ENCODE data around the gene ARL13B.
"Not testable (repeated sequence)": the region's sequence is repeated elsewhere in the genome, so short reads cannot be mapped to it uniquely, and the experiment has no call there.

ARL13B gene

DNA sequence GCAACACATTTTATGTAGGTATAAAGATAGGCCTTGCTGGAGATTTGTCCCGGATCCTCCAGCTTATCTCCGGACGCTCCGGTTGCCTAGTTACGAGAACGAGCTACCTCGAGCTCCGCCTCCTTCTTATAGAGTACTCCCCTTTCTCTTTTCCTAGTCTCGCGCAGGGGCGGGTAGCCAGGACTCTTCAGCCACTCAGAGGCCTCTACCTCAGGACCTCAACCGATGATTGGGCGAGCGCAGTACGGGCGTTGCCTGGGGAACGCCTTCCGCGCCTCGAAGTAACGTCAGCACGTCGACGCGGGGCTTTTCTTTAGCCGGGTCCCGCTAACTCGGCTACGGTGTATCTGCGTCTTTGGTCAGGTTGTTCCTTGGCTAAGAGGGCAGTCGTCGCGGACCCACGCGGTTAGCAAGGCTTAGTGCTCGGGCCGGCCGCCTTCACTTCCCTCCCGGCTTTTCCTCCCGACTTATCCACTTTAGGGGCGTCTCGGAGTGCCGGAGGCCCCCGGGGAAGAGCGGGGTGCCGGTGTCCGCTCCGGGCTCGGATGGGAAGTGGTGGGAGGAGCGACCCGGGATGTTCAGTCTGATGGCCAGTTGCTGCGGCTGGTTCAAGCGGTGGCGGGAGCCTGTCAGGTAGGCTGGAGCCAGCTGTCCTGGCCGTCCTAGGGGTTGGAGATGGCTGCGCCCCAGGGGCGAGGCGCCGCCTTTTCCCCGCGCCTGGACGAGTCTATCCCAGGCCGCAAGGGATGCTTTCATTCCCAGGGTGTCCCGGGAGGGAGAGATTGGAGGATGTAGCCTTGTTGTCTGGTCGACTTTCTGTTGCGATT is at the start of gene ARL13B:
Gene ARL13B (plus strand): TSS at position 306 of the 827 bp plus-strand sequence. CDS start 269 bp downstream, at position 575.
- peak; percentile 96 for DNase-seq (ENCODE audit: low spot score)

DNA sequence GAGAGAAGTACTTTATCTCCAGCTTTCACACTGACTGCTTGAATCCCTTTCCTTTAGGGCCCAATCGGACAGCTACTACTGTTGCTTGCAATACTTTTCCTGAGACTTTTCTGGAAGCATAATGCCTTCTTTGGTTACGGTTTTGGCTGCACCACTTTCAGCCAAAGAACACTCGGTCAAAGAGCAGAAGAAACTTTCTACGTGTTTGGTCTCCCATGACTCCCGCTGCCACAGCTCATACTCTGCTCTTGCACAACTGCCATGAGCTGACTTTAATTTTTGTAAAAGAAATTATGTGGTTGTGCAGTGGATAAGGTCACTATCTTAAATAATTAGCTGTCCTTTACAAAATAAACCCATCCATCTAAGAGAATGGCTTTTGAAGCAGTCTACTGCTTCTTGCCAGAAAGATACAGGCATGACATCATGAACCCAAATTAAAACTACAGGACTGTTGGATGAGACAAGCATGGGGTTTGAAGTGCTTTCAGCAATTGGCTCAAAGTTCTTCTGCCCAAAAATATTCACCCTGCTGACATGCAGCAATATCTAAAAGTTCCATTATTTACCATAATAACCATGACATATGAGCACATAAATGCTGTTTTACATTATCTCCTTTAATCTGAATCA is 48.2 kb upstream of the ARL13B start:
- no peak for DNase-seq (ENCODE audit: low spot score)

DNA sequence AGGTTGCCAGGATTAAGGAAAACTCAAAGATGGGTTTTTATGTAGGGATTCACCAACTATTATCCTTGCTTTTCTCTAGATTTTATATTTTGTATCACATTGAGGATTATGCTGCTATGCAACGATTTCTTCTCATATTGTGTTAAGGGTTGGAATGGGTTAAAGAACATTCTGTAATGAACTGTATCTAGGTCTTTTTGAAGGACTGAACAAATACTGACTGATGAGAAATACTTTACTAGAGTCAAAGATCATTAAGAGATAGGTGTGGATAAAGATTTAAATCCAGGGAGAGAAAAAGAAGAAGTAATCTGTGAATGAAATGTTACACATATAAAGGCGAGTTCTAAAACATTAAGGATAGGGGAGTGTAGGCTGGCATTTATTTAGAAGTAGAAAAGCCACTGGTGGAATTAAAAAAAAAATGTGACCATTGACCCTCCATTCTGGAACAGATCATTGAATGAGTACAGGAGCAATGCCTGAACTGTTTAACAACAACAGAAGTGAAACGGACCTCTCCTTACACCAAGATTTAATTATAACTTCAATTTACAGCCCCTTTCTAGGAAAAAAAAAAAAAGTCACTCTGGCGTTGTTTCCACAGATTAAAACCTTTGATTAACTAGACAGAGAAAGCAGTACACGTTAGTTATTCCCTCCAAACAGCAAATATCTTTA is 45.4 kb upstream of the ARL13B start:
- no peak for DNase-seq (ENCODE audit: low spot score)

DNA sequence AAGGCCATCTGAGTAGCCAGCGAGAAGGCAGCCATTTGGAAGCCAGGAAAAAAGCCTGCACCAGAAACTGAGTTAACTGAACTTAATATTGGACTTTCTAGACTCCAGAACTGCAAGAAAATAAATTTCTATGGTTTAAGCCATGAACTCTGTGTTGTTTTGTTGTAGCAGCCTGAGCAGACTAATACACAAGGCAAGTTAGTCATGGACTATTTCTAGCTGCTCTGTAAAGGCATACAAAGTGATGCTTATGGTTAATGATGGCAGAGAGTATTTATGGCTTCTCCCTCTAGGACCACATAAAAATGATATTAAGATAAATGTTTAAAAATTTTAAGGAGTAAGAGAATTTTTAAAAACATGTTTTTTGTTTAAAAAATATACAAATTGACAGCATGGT is 43.4 kb upstream of the ARL13B start:
- no peak for DNase-seq (ENCODE audit: low spot score)

DNA sequence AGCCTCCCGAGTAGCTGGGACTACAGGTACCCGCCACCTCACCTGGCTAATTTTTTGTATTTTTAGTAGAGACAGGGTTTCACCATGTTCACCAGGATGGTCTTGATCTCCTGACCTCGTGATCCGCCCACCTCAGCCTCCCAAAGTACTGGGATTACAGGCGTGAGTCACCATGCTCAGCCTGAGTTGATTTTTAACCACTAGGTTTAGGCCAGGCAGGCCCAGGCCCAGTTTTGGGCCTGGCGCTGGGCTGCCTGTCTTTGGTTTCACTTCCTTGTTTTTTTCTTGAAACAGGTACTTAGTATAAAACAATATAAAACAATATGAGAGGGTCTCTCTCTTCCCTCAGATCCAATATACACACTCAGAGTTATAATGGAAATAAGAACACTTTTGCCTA is 42.5 kb upstream of the ARL13B start:
- not testable (repeated sequence) for DNase-seq (ENCODE audit: low spot score)

DNA sequence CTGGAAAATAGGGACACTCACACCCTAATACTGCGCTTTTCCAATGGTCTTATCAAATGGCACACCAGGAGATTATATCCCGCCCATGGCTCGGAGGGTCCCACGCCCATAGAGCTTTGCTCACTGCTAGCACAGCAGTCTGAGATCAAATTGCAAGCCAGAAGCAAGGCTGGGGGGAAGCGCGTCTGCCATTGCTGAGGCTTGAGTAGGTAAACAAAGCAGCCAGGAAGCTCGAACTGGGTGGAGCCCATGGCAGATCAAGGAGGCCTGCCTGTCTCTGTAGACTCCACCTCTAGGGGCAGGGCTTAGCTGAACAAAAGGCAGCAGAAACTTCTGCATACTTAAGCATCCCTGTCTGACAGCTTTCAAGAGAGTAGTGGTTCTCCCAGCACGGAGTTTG is 30.0 kb upstream of the ARL13B start:
- DNase-seq (ENCODE audit: low spot score): not testable (repeated sequence)

DNA sequence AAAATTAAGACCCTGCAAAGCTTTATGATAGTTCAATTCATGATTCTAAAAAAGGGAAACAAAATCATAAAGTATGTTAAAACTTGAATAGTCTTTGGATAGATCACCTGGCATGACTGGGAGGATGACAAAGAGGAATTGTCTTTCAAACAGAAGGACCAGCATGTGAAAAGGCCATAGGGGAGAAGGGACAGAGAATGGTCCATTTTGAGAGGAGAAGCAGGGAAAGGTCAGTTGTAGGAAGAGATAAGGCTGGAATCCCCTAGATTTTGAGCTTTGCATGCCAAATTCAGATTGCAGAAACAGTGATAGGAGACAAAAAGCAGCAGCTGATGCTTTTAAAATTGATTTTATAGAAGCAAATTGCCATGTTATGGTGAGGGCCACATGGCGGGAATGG is 18.9 kb upstream of the ARL13B start:
- no peak for DNase-seq (ENCODE audit: low spot score)

DNA sequence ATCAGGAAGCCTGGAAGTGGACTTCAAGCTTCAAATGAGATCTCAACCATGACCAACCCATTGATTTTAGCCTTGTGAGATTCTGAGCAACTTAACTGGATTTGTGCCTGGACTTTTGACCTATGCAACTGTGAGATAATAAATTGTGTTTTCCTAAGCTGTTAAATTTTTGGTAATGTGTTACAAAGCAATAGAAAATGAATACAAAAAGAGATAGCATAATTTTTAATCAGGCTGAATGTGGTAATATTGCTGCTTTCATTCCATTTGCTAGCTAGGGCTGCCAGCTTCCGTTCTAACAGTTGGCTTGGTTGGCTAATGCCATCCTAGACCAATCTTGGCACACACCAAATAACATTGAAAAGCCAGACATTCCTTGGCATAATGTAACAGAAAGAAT is 18.5 kb upstream of the ARL13B start:
- no peak for DNase-seq (ENCODE audit: low spot score)

- no peak for DNase-seq (ENCODE audit: low spot score)
These were observed 17.2 kb upstream of the ARL13B start for GRCh38 chr3:93962798-93963197.

- not testable (repeated sequence) for DNase-seq (ENCODE audit: low spot score)
These were observed 14.8 kb upstream of the ARL13B start for GRCh38 chr3:93965106-93965505.

GRCh38 chr3:93969443-93969842 is 10.5 kb upstream of the ARL13B start:
- no peak for DNase-seq (ENCODE audit: low spot score)

- DNase-seq (ENCODE audit: low spot score): no peak
These were observed 10.0 kb upstream of the ARL13B start for GRCh38 chr3:93969997-93970396.

DNA sequence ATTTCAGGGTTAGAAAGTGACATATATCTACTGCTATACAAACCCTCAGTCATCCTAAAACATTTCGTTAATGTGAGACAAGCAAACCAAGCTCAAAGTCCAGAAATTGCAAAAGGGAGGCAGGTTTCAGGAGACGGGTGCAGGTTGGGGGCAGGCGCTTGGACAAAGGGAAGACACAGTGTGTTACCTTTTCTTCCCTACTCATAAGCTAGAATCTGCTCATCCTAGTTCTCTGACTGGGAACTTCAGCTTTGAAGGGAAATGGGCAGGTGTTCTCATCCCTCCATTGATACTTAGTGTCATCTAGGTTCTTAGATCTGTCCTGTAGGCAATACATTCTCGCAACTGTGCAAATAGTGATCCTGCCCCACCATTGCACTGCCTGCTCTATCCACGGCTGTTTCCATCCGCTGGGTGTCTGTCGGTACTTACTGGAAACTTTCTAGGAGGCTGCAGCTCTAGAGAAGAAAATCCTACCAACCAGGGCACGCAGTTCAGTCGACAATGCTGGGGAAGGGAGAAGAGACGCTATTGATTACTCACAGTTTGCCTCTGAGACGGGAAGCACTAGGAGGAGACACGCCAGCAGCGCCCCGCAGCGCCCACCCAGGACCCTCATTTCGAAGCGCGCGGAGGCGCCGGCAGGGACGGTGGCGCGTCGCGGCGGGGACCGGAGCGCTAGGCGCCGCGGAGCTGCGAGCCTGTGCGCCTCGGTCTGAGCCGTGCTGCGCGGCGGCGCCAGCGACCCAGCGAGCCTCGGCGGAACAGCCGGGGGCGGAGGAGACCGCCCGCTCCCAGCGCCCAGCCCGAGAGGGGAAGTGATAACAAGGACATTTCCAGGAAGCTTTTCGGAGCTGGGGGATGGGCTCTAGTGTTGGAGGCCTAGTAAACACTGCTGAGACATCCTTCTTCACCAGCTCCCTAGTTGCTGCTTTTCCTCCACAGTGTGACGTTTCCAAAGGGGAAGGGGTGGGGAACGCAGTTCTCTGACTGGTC is 6.5 kb upstream of the ARL13B start, which contains the start of gene PROS1:
Gene PROS1 (minus strand): TSS at position 766 of the 996 bp plus-strand sequence. CDS start 147 bp downstream, at position 619.
- peak; percentile 82 for DNase-seq (ENCODE audit: low spot score)

- no peak for DNase-seq (ENCODE audit: low spot score)
These were observed 1.7 kb downstream of the ARL13B start for GRCh38 chr3:93981649-93982048.

DNA sequence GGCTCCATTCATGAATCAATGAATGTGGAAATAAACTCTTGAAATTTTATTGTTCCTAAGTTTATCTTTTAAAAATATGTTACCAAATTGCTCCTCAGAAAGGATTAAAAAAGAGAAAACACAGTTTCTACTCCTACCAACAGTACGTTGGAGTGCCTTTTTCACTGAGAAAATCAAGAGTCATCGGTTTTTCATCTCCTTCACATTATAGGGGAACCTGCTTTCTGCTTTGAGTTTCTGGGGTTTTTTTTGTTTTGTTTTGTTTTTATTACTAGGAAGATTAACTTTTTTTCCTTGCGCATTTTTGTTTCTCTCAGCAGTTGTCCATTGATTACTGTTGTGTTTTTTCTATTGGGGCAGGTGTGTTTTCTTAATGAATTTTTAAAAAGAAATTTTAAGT is 3.5 kb downstream of the ARL13B start:
- no peak for DNase-seq (ENCODE audit: low spot score)

- no peak for DNase-seq (ENCODE audit: low spot score)
These were observed 4.7 kb downstream of the ARL13B start for GRCh38 chr3:93984618-93985017.

GRCh38 chr3:93988283-93988682 is 8.3 kb downstream of the ARL13B start:
- no peak for DNase-seq (ENCODE audit: low spot score)

DNA sequence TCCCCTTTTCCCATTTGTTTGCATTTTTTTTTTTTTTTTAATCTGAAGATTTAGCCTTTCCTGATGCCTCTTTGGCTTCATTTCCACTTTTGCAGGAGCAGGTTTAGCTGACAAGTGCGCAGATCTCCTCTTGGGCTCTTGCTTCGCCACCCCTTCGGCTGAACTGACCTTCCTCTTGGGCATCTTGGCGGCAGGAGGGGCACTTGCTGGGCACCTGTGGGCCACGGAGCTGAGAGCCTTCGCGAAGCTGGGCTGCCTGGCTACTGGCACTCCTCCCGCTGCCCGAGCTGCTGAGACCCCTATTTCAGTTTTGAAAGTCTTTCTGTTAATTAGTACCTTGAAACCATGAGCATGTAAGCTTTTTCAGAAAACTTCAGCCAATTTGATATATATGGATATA is 8.8 kb downstream of the ARL13B start:
- DNase-seq (ENCODE audit: low spot score): no peak

- DNase-seq (ENCODE audit: low spot score): no peak
These were observed 9.3 kb downstream of the ARL13B start for GRCh38 chr3:93989241-93989640.

DNA sequence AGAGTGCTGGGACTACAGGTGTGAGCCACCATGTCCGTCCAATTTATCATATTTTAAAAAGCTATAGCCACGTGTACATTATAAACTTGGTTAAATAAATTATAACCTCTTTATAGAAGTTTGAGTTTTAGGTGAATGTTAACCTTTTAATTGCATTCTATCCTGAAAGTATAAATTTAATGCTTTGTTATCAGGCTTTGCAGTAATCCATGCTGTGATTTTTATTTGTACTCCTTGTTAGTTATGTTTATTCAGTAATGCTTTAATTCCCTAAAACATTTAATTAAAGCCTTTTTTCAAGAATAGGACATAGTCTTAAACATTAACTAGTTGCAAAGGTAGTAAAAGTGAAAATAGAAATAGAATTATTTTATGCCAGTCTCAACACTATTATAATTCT is 11.7 kb downstream of the ARL13B start:
- DNase-seq (ENCODE audit: low spot score): no peak

DNA sequence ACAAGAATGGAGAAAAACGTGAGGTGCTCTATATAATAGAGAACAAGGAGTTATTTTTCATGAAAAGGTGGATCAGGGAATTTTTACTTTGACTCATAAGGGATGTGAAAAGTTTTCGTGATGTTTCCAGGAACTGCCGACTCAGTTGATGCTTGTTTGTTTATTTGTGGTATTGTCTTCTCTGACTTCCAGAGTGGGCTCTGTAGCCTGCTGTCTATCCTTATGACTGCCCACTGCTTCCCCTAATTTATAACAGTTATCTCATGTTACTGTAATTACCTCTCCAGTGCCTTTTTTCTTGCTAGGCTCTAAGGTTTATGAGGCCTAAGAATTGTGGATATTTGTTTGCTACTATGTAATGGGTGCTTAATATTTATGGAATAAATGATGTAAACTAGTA is 12.3 kb downstream of the ARL13B start:
- DNase-seq (ENCODE audit: low spot score): no peak

GRCh38 chr3:93994056-93994455 is 14.1 kb downstream of the ARL13B start:
- DNase-seq (ENCODE audit: low spot score): no peak
